ENCODE results near the gene CYTH1.

The CYTH1 gene

GRCh38 chr17:78781893-78782304 lies at the start of gene CYTH1:
TSS of gene CYTH1 (minus strand) at chr17:78782273. CDS start at chr17:78782223, 50 bp downstream.
- ATAC-seq: no peak
- H3K4me1 Mint-ChIP-seq: peaks cover 44% of the 10 kb centered on the region
- H3K36me3 Mint-ChIP-seq: peaks cover 13% of the 10 kb centered on the region

GRCh38 chr17:78829477-78829876 lies 47.4 kb upstream of the CYTH1 start:
- Mint-ChIP-seq H3K36me3 (peaks cover 77% of the 10 kb centered on the region), H3K27me3 (no peaks in the 10 kb centered on the region), H3K4me3 (no peak overlapping the region), H3K27ac (no peak overlapping the region), H3K4me1 (peaks cover 29% of the 10 kb centered on the region), H3K9me3 (no peaks in the 10 kb centered on the region)
- ATAC-seq: no peak

More at GRCh38 chr17:78781893-78782304, at the start of gene CYTH1:
- no peaks in the 10 kb centered on the region for H3K27me3 Mint-ChIP-seq
- no peaks in the 10 kb centered on the region for H3K9me3 Mint-ChIP-seq
- peak within 1 kb of the TSS; percentile 82 for H3K4me3 Mint-ChIP-seq
- H3K27ac Mint-ChIP-seq: peak within 1 kb of the TSS; percentile 89

GRCh38 chr17:78828470-78829185 lies 46.6 kb upstream of the CYTH1 start:
- no peaks in the 10 kb centered on the region for H3K27me3 Mint-ChIP-seq
- H3K27ac Mint-ChIP-seq: no peak overlapping the region
- no peak for ATAC-seq
- peaks cover 29% of the 10 kb centered on the region for H3K4me1 Mint-ChIP-seq
- H3K4me3 Mint-ChIP-seq: no peak overlapping the region
- H3K36me3 Mint-ChIP-seq: peaks cover 84% of the 10 kb centered on the region
- H3K9me3 Mint-ChIP-seq: no peaks in the 10 kb centered on the region

- Mint-ChIP-seq H3K36me3 (peaks cover 85% of the 10 kb centered on the region), H3K27me3 (no peaks in the 10 kb centered on the region), H3K4me3 (no peak overlapping the region), H3K4me1 (peaks cover 29% of the 10 kb centered on the region), H3K9me3 (no peaks in the 10 kb centered on the region), H3K27ac (no peak overlapping the region)
- ATAC-seq: no peak
Observed at GRCh38 chr17:78826836-78827509, 44.9 kb upstream of the CYTH1 start.

GRCh38 chr17:78826421-78826820 lies 44.3 kb upstream of the CYTH1 start:
- Mint-ChIP-seq H3K36me3 (peaks cover 83% of the 10 kb centered on the region), H3K4me3 (no peak overlapping the region), H3K27ac (no peak overlapping the region), H3K9me3 (no peaks in the 10 kb centered on the region), H3K4me1 (peaks cover 29% of the 10 kb centered on the region), H3K27me3 (no peaks in the 10 kb centered on the region)
- no peak for ATAC-seq

- Mint-ChIP-seq H3K27me3 (no peaks in the 10 kb centered on the region), H3K36me3 (peaks cover 81% of the 10 kb centered on the region), H3K9me3 (no peaks in the 10 kb centered on the region), H3K4me3 (no peak overlapping the region), H3K4me1 (peaks cover 29% of the 10 kb centered on the region), H3K27ac (peak overlapping the region; percentile 45)
- ATAC-seq: no peak
Observed at GRCh38 chr17:78825696-78826095, 43.6 kb upstream of the CYTH1 start.

GRCh38 chr17:78824240-78824639 lies 42.2 kb upstream of the CYTH1 start:
- H3K27me3 Mint-ChIP-seq: no peaks in the 10 kb centered on the region
- H3K9me3 Mint-ChIP-seq: no peaks in the 10 kb centered on the region
- ATAC-seq: no peak
- peaks cover 81% of the 10 kb centered on the region for H3K36me3 Mint-ChIP-seq
- H3K4me1 Mint-ChIP-seq: peaks cover 26% of the 10 kb centered on the region
- no peak overlapping the region for H3K4me3 Mint-ChIP-seq
- no peak overlapping the region for H3K27ac Mint-ChIP-seq

- Mint-ChIP-seq H3K4me3 (no peak overlapping the region), H3K27me3 (no peaks in the 10 kb centered on the region), H3K27ac (no peak overlapping the region), H3K9me3 (no peaks in the 10 kb centered on the region), H3K4me1 (peaks cover 30% of the 10 kb centered on the region), H3K36me3 (peaks cover 82% of the 10 kb centered on the region)
- no peak for ATAC-seq
Observed at GRCh38 chr17:78823282-78824046, 41.4 kb upstream of the CYTH1 start.

- Mint-ChIP-seq H3K9me3 (no peaks in the 10 kb centered on the region), H3K36me3 (peaks cover 77% of the 10 kb centered on the region), H3K4me1 (peaks cover 21% of the 10 kb centered on the region), H3K27me3 (no peaks in the 10 kb centered on the region), H3K4me3 (no peak overlapping the region), H3K27ac (no peak overlapping the region)
- ATAC-seq: no peak
Observed at GRCh38 chr17:78822552-78822951, 40.5 kb upstream of the CYTH1 start.

GRCh38 chr17:78821961-78822360 lies 39.9 kb upstream of the CYTH1 start:
- Mint-ChIP-seq H3K4me1 (peaks cover 19% of the 10 kb centered on the region), H3K36me3 (peaks cover 77% of the 10 kb centered on the region), H3K27me3 (no peaks in the 10 kb centered on the region), H3K9me3 (no peaks in the 10 kb centered on the region), H3K4me3 (no peak overlapping the region), H3K27ac (no peak overlapping the region)
- ATAC-seq: no peak

GRCh38 chr17:78820841-78821240 lies 38.8 kb upstream of the CYTH1 start:
- Mint-ChIP-seq H3K4me3 (no peak overlapping the region), H3K36me3 (peaks cover 74% of the 10 kb centered on the region), H3K4me1 (peaks cover 19% of the 10 kb centered on the region), H3K9me3 (no peaks in the 10 kb centered on the region), H3K27me3 (no peaks in the 10 kb centered on the region), H3K27ac (no peak overlapping the region)
- ATAC-seq: no peak

- Mint-ChIP-seq H3K9me3 (no peaks in the 10 kb centered on the region), H3K36me3 (peaks cover 67% of the 10 kb centered on the region), H3K4me1 (peaks cover 13% of the 10 kb centered on the region), H3K27ac (peak overlapping the region; percentile 43), H3K27me3 (no peaks in the 10 kb centered on the region), H3K4me3 (no peak overlapping the region)
- ATAC-seq: no peak
Observed at GRCh38 chr17:78819806-78820792, 38.0 kb upstream of the CYTH1 start.

GRCh38 chr17:78819402-78819801 lies 37.3 kb upstream of the CYTH1 start:
- no peaks in the 10 kb centered on the region for H3K27me3 Mint-ChIP-seq
- no peak overlapping the region for H3K4me3 Mint-ChIP-seq
- H3K27ac Mint-ChIP-seq: peak overlapping the region; percentile 43
- H3K9me3 Mint-ChIP-seq: no peaks in the 10 kb centered on the region
- H3K36me3 Mint-ChIP-seq: peaks cover 61% of the 10 kb centered on the region
- no peak for ATAC-seq
- peaks cover 13% of the 10 kb centered on the region for H3K4me1 Mint-ChIP-seq

GRCh38 chr17:78818932-78819331 lies 36.9 kb upstream of the CYTH1 start:
- ATAC-seq: no peak
- Mint-ChIP-seq H3K4me3 (no peak overlapping the region), H3K27ac (peak overlapping the region; percentile 43), H3K4me1 (peaks cover 13% of the 10 kb centered on the region), H3K9me3 (no peaks in the 10 kb centered on the region), H3K27me3 (no peaks in the 10 kb centered on the region), H3K36me3 (peaks cover 61% of the 10 kb centered on the region)

Measured in stimulated activated memory B cell treated with anti-CD40 and anti-IgM and Interleukin-4, amounts not matched to agents 10 μg/mL and 1 μg/mL and 100 μg/mL, for 72 hours (primary cell).